Neural progenitor cell (in vitro differentiated cells): Measurements from ENCODE around the gene RUSC1. TPM values are rescaled to one million over a fixed set of nuclear protein-coding genes. Genes with fewer than 3 reads are reported as not detected.
A peak's percentile ranks its signal among the peaks of the same experiment; 100 is the strongest.

Source experiments
- DNase-seq: peaks from one replicate; pipeline ENCODE4 v3.0.0-alpha.2; 2016; ENCODE audit warnings: low spot score
- H2AFZ ChIP-seq: fragments of 200-600 bp; sonication (generic); replicated peaks from 2 replicates; pipeline ENCODE4 v1.6.1; 2016; ENCODE audit warnings: antibody characterized with exemption
- H3F3A ChIP-seq: fragments of 200-600 bp; sonication (generic); 2 replicates; pipeline ENCODE4 v1.6.1; 2016; ENCODE audit warnings: antibody characterized with exemption, low read depth
- H3K27ac ChIP-seq: fragments of 200-600 bp; sonication (generic); 2 replicates; pipeline ENCODE4 v1.5.1; 2016; ENCODE audit warnings: mild to moderate bottlenecking
- H3K27me3 ChIP-seq: fragments of 200-600 bp; sonication (generic); 2 replicates; pipeline ENCODE4 v1.6.1; 2016; ENCODE audit warnings: mild to moderate bottlenecking, moderate library complexity
- H3K36me3 ChIP-seq: fragments of 200-600 bp; sonication (generic); 2 replicates; pipeline ENCODE4 v1.5.1; 2016
- H3K4me1 ChIP-seq: fragments of 200-600 bp; sonication (generic); 2 replicates; pipeline ENCODE4 v1.6.1; 2016; ENCODE audit warnings: mixed run types
- H3K4me2 ChIP-seq: fragments of 200-600 bp; sonication (generic); 2 replicates; pipeline ENCODE4 v1.6.1; 2016
- H3K4me3 ChIP-seq: fragments of 200-600 bp; sonication (generic); 2 replicates; pipeline ENCODE4 v1.5.1; 2016
- H3K79me2 ChIP-seq: fragments of 200-600 bp; sonication (generic); 2 replicates; pipeline ENCODE4 v1.6.1; 2016; ENCODE audit warnings: low read depth
- H3K9ac ChIP-seq: fragments of 200-600 bp; sonication (generic); 2 replicates; pipeline ENCODE4 v1.6.1; 2016
- H3K9me3 ChIP-seq: fragments of 200-600 bp; sonication (generic); 2 replicates; pipeline ENCODE4 v1.5.1; 2016; ENCODE audit warnings: low read depth
- H4K20me1 ChIP-seq: fragments of 200-600 bp; sonication (generic); 2 replicates; pipeline ENCODE4 v1.6.1; 2016; ENCODE audit warnings: low read depth
- H3K27ac Mint-ChIP-seq: 3 replicates; pipeline ENCODE4 v1.8.0; 2021; ENCODE audit warnings: mixed read lengths
- H3K27me3 Mint-ChIP-seq: 2 replicates; pipeline ENCODE4 v1.8.0; 2022; ENCODE audit warnings: low read depth, mild to moderate bottlenecking, inconsistent platforms, moderate library complexity, mixed read lengths; ENCODE audit not compliant: insufficient read depth
- H3K36me3 Mint-ChIP-seq: 3 replicates; pipeline ENCODE4 v1.8.0; 2021; ENCODE audit warnings: mixed read lengths
- H3K4me1 Mint-ChIP-seq: 3 replicates; pipeline ENCODE4 v1.8.0; 2021; ENCODE audit warnings: mixed read lengths
- H3K4me3 Mint-ChIP-seq: 3 replicates; pipeline ENCODE4 v1.8.0; 2021; ENCODE audit warnings: mild to moderate bottlenecking, moderate library complexity, mixed read lengths
- H3K9me3 Mint-ChIP-seq: 3 replicates; pipeline ENCODE4 v1.8.0; 2020; ENCODE audit warnings: mixed read lengths
- EZH2 ChIP-seq: fragments of 200-600 bp; sonication (generic); IDR thresholded peaks from 2 replicates; pipeline ENCODE4 v1.6.1; 2017; ENCODE audit warnings: antibody characterized with exemption, mild to moderate bottlenecking, moderate library complexity
- EZH2phosphoT487 ChIP-seq: fragments of 200-600 bp; sonication (generic); IDR thresholded peaks from 2 replicates; pipeline ENCODE4 v1.6.1; 2017; ENCODE audit warnings: antibody characterized with exemption
- total RNA-seq: library from RNA; depleted of rRNA; stranded (reverse); fragments of >200 nt; gene quantifications from 2 replicates; pipeline ENCODE4 v1.2.3, GENCODE V29; 2015; ENCODE audit warnings: low replicate concordance
- TF ChIP-seq, protein P1 (sequence below): fragments of 200-600 bp; sonication (generic); IDR thresholded peaks from 2 replicates; pipeline ENCODE4 v1.5.1; 2017; ENCODE audit warnings: antibody characterized with exemption, mild to moderate bottlenecking

RUSC1 gene
- total RNA-seq, 1 donor from 2014 or later, result 17.0 TPM

DNA sequence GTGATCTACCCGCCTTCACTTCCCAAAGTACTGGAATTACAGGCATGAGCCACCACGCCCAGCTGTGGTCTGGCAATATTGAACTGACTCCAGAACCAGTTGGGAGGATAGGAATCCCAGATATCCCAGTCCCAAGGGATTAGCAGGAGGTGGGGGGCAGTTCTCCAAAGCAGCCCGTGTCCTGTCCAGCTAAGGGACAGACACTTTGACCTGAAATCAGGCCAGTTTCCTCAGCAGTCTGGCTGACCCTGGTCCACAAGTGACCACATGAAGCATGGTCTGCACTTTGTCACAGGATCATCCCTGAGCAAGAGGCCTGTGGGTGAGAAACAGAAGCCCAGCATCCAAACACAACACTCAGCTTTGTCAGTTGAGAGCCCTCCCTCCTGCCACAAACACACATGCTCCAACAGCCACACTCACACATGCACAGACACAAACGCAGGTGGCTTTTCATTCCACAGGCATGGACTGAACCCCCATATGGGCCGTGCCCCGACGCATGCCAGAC is 14.8 kb upstream of the RUSC1 start:
- peaks cover 22% of the 10 kb centered on the region for H3K79me2 ChIP-seq
- H2AFZ ChIP-seq, result no peak overlapping the region
- no peaks in the 10 kb centered on the region for H3K36me3 ChIP-seq
- H3K9me3 ChIP-seq, result no peaks in the 10 kb centered on the region
- peaks cover 14% of the 10 kb centered on the region for H3K4me1 ChIP-seq
- no peak for TF ChIP-seq EZH2phosphoT487
- no peak for TF ChIP-seq EZH2
- TF ChIP-seq, protein P1, sequence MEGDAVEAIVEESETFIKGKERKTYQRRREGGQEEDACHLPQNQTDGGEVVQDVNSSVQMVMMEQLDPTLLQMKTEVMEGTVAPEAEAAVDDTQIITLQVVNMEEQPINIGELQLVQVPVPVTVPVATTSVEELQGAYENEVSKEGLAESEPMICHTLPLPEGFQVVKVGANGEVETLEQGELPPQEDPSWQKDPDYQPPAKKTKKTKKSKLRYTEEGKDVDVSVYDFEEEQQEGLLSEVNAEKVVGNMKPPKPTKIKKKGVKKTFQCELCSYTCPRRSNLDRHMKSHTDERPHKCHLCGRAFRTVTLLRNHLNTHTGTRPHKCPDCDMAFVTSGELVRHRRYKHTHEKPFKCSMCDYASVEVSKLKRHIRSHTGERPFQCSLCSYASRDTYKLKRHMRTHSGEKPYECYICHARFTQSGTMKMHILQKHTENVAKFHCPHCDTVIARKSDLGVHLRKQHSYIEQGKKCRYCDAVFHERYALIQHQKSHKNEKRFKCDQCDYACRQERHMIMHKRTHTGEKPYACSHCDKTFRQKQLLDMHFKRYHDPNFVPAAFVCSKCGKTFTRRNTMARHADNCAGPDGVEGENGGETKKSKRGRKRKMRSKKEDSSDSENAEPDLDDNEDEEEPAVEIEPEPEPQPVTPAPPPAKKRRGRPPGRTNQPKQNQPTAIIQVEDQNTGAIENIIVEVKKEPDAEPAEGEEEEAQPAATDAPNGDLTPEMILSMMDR, result no peak
- H3K4me3 ChIP-seq, result no peak overlapping the region
- no peak overlapping the region for H3K27ac ChIP-seq
- no peaks in the 10 kb centered on the region for H3K27me3 ChIP-seq
- peaks cover 9% of the 10 kb centered on the region for H3K27me3 Mint-ChIP-seq
- H3K27ac Mint-ChIP-seq, result peak overlapping the region; percentile 61
- H3K9ac ChIP-seq, result no peak overlapping the region
- peaks cover 22% of the 10 kb centered on the region for H3F3A ChIP-seq
- peaks cover 9% of the 10 kb centered on the region for H4K20me1 ChIP-seq
- H3K4me2 ChIP-seq, result no peak overlapping the region
- H3K36me3 Mint-ChIP-seq, result peaks cover 3% of the 10 kb centered on the region
- no peak for DNase-seq
- H3K4me1 Mint-ChIP-seq, result peaks cover 38% of the 10 kb centered on the region
- H3K9me3 Mint-ChIP-seq, result no peaks in the 10 kb centered on the region
- H3K4me3 Mint-ChIP-seq, result no peak overlapping the region

DNA sequence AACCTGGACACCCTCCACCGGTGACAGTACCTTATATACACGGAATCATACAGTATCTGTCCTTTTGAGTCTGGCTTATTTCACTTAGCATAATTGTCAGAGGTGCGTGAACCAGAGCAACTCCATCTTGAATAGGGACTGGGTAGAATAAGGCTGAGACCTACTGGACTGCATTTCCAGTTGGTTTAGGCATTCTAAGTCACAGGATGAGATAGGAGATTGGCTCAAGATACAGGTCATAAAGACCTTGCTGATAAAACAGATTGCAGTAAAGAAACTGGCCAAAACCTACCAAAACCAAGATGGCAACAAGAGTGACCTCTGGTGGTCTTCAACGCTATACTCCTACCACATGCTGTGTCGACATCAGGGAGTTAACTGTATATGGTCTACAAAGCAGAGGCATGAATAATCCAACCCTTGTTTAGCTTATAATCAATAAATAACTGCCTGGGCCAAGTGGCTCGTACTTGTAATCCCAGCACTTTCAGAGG is 13.4 kb upstream of the RUSC1 start:
- TF ChIP-seq, protein P1, result peak; percentile 52
- TF ChIP-seq EZH2, result no peak
- Histone ChIP-seq H3K4me1 (peaks cover 14% of the 10 kb centered on the region), H4K20me1 (peaks cover 22% of the 10 kb centered on the region), H3K79me2 (peaks cover 36% of the 10 kb centered on the region), H3K27ac (peak overlapping the region; percentile 97), H3K36me3 (no peaks in the 10 kb centered on the region), H2AFZ (no peak overlapping the region), H3K9me3 (no peaks in the 10 kb centered on the region), H3K4me2 (no peak overlapping the region), H3K27me3 (no peaks in the 10 kb centered on the region), H3K9ac (no peak overlapping the region), H3K4me3 (no peak overlapping the region), H3F3A (peaks cover 22% of the 10 kb centered on the region)
- Mint-ChIP-seq H3K4me1 (peaks cover 50% of the 10 kb centered on the region), H3K27me3 (peaks cover 12% of the 10 kb centered on the region), H3K36me3 (peaks cover 13% of the 10 kb centered on the region), H3K27ac (peak overlapping the region; percentile 61), H3K4me3 (peak overlapping the region; percentile 67), H3K9me3 (no peaks in the 10 kb centered on the region)
- peak; percentile 69 for DNase-seq

DNA sequence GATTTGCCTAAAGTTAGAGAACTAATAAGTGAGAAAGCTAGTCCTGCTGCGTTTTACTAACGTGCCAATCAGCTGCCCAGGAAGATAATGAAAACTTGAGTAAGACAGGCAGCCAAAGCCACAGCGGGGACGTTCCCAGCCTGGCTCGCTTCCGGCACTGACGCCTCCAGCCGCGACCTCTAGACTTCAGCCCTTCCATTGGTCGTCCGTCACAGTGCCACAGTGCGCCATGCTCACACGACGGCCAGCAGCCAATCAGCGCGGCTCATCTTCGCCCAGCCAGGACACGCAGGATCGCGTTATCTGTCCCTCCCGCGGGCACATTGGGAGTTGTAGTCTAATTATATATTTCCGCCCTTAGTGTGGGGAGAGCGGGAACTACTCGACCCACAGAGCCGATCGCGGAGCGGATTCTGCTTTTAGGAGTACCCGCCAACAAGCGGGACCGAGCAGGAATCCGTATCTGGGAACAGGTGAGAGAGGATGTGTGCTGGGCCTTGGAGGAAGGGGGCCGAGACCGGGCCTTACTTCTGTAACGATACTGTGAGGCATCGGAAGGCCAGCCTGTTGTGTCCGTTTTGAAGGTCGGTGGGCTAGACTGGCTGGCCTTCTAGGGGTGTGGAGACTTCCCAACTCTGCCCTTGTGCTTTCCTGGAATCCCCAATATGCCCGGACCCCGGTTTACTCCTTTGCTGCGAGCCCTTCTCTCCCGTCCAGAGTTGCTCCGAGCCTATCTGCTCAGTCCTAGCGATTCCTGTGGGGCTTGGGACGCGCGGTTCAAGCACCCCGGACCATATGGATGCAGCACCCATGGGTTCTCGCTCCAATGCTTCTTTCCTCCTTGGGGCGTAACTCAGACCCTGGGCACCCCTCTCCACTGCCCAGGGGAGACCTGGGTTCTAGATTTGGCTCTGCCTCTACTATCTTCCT is 11.9 kb upstream of the RUSC1 start, which contains the start of gene FDPS:
FDPS (plus strand) TSS at position 374 of the 930 bp plus-strand sequence. CDS start 924 bp downstream, outside the sequence.
- Histone ChIP-seq H3K4me1 (peaks cover 14% of the 10 kb centered on the region), H3K27me3 (no peaks in the 10 kb centered on the region), H3K79me2 (peaks cover 43% of the 10 kb centered on the region), H3K4me2 (peak within 1 kb of the TSS; percentile 93), H3K36me3 (no peaks in the 10 kb centered on the region), H3K4me3 (peak within 1 kb of the TSS; percentile 87), H3F3A (peaks cover 22% of the 10 kb centered on the region), H2AFZ (peak within 1 kb of the TSS; percentile 61), H3K9me3 (no peaks in the 10 kb centered on the region), H3K9ac (peak within 1 kb of the TSS; percentile 93), H3K27ac (peak within 1 kb of the TSS; percentile 97), H4K20me1 (peaks cover 36% of the 10 kb centered on the region)
- Mint-ChIP-seq H3K27me3 (peaks cover 12% of the 10 kb centered on the region), H3K36me3 (peaks cover 23% of the 10 kb centered on the region), H3K9me3 (no peaks in the 10 kb centered on the region), H3K4me3 (peak within 1 kb of the TSS; percentile 99), H3K27ac (peak within 1 kb of the TSS; percentile 98), H3K4me1 (peaks cover 52% of the 10 kb centered on the region)
- DNase-seq, result peak; percentile 98
- TF ChIP-seq EZH2phosphoT487 (no peak), EZH2 (no peak)
- TF ChIP-seq, protein P1, result no peak
